NCI-H345 (cell line): ENCODE results near the gene SPDYE11.
"Not testable (repeated sequence)": the region's sequence is repeated elsewhere in the genome, so short reads cannot be mapped to it uniquely, and the experiment has no call there.

Experiments
- DNase-seq: peaks from one replicate; lab custom pipeline; 2025; lab: John Stamatoyannopoulos, UW

Gene SPDYE11, protein sequence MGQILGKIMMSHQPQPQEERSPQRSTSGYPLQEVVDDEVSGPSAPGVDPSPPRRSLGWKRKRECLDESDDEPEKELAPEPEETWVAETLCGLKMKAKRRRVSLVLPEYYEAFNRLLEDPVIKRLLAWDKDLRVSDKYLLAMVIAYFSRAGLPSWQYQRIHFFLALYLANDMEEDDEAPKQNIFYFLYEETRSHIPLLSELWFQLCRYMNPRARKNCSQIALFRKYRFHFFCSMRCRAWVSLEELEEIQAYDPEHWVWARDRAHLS

DNA sequence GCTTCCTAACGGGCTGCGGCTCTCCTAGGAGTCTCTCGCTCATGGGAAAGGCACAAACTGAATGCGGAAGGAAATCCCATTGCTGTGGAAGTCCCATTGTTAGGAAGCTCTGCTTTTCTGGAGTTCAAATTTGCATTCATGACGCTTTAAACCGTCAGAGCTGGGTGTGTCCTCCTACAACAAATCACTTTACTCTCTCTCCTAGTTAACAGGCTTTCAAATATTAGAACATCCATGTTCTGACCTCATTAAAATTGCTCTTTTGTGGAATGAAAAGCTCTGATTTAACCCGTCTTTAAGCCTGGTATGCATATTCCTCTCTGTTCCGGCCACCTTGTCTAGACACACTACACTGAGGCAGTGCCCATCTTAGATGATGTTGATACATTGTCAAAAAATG, at the start of gene SPDYE11:
TSS of gene SPDYE11 (minus strand) at position 101 of the 400 bp plus-strand sequence. CDS start 1,800 bp downstream, outside the sequence.
- not testable (repeated sequence) for DNase-seq

DNA sequence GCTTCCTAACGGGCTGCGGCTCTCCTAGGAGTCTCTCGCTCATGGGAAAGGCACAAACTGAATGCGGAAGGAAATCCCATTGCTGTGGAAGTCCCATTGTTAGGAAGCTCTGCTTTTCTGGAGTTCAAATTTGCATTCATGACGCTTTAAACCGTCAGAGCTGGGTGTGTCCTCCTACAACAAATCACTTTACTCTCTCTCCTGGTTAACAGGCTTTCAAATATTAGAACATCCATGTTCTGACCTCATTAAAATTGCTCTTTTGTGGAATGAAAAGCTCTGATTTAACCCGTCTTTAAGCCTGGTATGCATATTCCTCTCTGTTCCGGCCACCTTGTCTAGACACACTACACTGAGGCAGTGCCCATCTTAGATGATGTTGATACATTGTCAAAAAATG, 28.2 kb upstream of the SPDYE11 start, which contains the start of gene SPDYE9:
TSS of gene SPDYE9 (minus strand) at position 101 of the 400 bp plus-strand sequence. CDS start 1,800 bp downstream, outside the sequence.
- not testable (repeated sequence) for DNase-seq

- not testable (repeated sequence) for DNase-seq
Observed at GRCh38 chr7:73029666-73030065, 28.0 kb downstream of the SPDYE11 start, which contains the start of gene SPDYE8. TSS of gene SPDYE8 (minus strand) at chr7:73029766. CDS start at chr7:73027966, 1,800 bp downstream.

DNA sequence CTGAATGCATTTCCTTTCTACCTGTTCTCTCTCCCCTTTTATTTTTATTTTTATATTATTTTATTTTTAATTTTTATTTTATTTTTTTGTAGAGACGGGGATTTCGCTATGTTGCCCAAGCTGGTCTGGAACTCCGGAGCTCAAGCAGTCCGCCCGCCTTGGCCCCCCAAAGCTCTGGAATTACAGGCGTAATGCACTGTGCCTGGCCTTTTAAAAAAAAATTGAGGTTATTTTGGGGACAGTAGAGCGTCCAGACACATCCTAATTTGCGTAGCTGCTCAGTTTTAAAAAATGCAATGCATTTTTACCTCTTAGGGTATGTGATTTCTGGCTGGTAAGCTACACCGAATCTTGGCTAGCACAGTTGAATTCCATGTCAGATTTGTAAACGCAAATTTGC, 51.2 kb downstream of the SPDYE11 start:
- not testable (repeated sequence) for DNase-seq

- not testable (repeated sequence) for DNase-seq
Observed at GRCh38 chr7:73005693-73006447, 51.8 kb downstream of the SPDYE11 start.

DNA sequence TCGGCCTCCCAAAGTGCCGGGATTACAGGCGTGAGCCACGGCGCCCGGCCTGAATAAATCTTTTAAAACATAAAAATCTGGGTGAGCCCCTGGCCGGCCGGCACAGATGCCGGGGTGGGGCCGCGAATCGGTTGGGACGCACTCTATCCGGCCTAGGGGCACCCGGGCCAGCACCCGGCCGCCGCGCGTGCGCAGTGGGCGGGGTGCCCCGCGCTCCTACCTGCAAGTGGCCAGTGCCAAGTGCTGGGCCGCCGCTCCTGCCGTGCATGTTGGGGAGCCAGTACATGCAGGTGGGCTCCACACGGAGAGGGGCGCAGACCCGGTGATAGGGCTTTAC, 52.4 kb downstream of the SPDYE11 start:
- not testable (repeated sequence) for DNase-seq

GRCh38 chr7:72997887-72998468, 59.7 kb downstream of the SPDYE11 start:
- DNase-seq: not testable (repeated sequence)
